ENCODE results near the gene PPP2R5B. TPM values are rescaled to one million over a fixed set of nuclear protein-coding genes. Genes with fewer than 3 reads are reported as not detected.
A peak's percentile ranks its signal among the peaks of the same experiment; 100 is the strongest.

PPP2R5B gene
- total RNA-seq, 2 experiments from 2014 or later: 8.6 to 16.2 TPM

- ChIA-PET CTCF (ENCODE audit: unreplicated experiment) (interaction anchor here (0.6 to 1.8 kb wide), 10 partner anchors 11 to 44 kb away, joined by 3 to 12 read pairs (median 4); partner anchors contain the start of gene CDC42BPG), POLR2A (interaction anchor here (0.6 to 1.7 kb wide), 3 partner anchors 11 to 42 kb away, joined by 4 to 9 read pairs (median 4); no protein-coding TSS in a partner anchor)
- Histone ChIP-seq H4K20me1 (ENCODE audit: insufficient read depth, low read length) (no peaks in the 10 kb centered on the region), H3K36me3 (ENCODE audit: insufficient read depth, low read length) (no peaks in the 10 kb centered on the region), H3K9me3 (ENCODE audit: low read length) (no peaks in the 10 kb centered on the region), H3K9me2 (ENCODE audit: insufficient read depth, low read length) (no peaks in the 10 kb centered on the region), H2AFZ (ENCODE audit: low read length) (peak overlapping the region; percentile 97), H3K4me3 (ENCODE audit: low read depth, low read length, poor library complexity, severe bottlenecking) (peak overlapping the region; percentile 53), H3K4me2 (ENCODE audit: low read length) (peak overlapping the region; percentile 75), H3K27ac (ENCODE audit: low read depth, low read length, poor library complexity, severe bottlenecking) (peak overlapping the region; percentile 44), H3K4me1 (ENCODE audit: insufficient read depth, low read length, poor library complexity, severe bottlenecking) (peaks cover 40% of the 10 kb centered on the region), H3K79me2 (ENCODE audit: insufficient read depth, low read depth, low read length) (no peaks in the 10 kb centered on the region)
- DNase-seq (ENCODE audit: low spot score): peak; percentile 86
- no TSS peak for BruUV-seq (replicated peaks)
- TF ChIP-seq EZH2phosphoT487 (IDR thresholded peaks at IDR 0.05; ENCODE audit: borderline replicate concordance, low read depth, low read length) (no peak), CTCF (conservative IDR thresholded peaks at IDR 0.05; ENCODE audit: low read length) (peak; percentile 93)
- intact Hi-C loops (cut with micrococcal nuclease; ENCODE audit: unreplicated experiment): loop anchor here (1.0 kb wide), 1 partner anchor 41 kb away; no protein-coding TSS in a partner anchor
Measured at GRCh38 chr11:64887757-64888405, 36.6 kb upstream of the PPP2R5B start.

GRCh38 chr11:64888406-64888728, 36.1 kb upstream of the PPP2R5B start:
- Histone ChIP-seq H3K36me3 (ENCODE audit: insufficient read depth, low read length) (no peaks in the 10 kb centered on the region), H3K27ac (ENCODE audit: low read depth, low read length, poor library complexity, severe bottlenecking) (peak overlapping the region; percentile 44), H2AFZ (ENCODE audit: low read length) (peak overlapping the region; percentile 97), H4K20me1 (ENCODE audit: insufficient read depth, low read length) (no peaks in the 10 kb centered on the region), H3K4me3 (ENCODE audit: low read depth, low read length, poor library complexity, severe bottlenecking) (peak overlapping the region; percentile 53), H3K9me3 (ENCODE audit: low read length) (no peaks in the 10 kb centered on the region), H3K4me2 (ENCODE audit: low read length) (peak overlapping the region; percentile 75), H3K9me2 (ENCODE audit: insufficient read depth, low read length) (no peaks in the 10 kb centered on the region), H3K79me2 (ENCODE audit: insufficient read depth, low read depth, low read length) (no peaks in the 10 kb centered on the region), H3K4me1 (ENCODE audit: insufficient read depth, low read length, poor library complexity, severe bottlenecking) (peaks cover 35% of the 10 kb centered on the region)
- no peak for DNase-seq (ENCODE audit: low spot score)
- TF ChIP-seq CTCF (conservative IDR thresholded peaks at IDR 0.05; ENCODE audit: low read length): no peak
- no peak for TF ChIP-seq EZH2phosphoT487 (IDR thresholded peaks at IDR 0.05; ENCODE audit: borderline replicate concordance, low read depth, low read length)
- intact Hi-C loops (cut with micrococcal nuclease; ENCODE audit: unreplicated experiment): no loop called here
- CTCF ChIA-PET (ENCODE audit: unreplicated experiment): interaction anchor here (0.6 to 1.8 kb wide), 10 partner anchors 11 to 44 kb away, joined by 3 to 12 read pairs (median 4); partner anchors contain the start of gene CDC42BPG
- no TSS peak for BruUV-seq (replicated peaks)
- POLR2A ChIA-PET: interaction anchor here (0.6 to 1.7 kb wide), 3 partner anchors 12 to 43 kb away, joined by 4 to 9 read pairs (median 4); no protein-coding TSS in a partner anchor

Data from OCI-LY7 (cell line).